HPDE6-E6E7 (cell line): Measurements from ENCODE around the gene ATP5PB.

ENCODE experiments used
- DNase-seq: peaks from one replicate; pipeline ENCODE4 v3.0.0; 2011; ENCODE audit warnings: missing footprints; ENCODE audit errors: extremely low spot score

Gene ATP5PB

DNA sequence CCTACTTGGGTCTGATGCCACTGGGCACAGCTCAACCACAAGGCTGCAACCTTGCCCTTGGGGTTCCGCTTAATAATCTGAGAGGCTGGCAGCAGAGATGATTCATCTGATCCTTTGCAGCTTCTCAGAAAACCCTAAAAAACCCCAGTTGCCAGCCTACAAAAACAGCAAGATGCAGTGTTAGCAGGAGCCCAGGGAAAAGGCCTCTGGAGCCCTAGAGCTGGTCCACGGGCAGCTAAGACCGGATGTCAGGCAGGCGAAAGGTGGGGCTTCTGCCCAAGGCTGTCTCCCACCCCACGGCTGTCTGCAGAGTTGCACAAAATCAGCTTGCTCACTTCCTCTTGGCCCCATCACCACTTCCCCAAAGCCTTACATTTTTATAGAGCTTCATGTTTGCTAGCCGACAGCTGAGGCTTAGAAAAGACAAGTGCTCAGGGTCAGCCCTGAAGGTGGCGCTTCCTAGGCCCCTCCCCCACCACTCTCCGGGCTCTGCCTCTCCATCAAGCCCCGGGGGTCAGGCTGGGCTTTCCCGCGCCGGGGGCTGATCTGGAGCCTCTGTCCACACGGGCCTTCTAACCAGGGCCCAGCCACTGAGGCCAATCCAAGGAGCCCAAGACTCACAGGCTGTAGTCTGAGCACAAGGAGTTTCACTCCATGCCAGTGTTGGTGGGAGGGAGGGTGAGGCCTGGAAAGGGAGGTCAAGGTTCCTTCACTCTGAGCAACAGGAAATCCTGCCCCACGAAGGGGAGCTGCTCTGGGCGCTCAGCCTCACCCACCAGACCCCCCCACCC is 58.3 kb downstream of the ATP5PB start:
- DNase-seq: peak; percentile 33

DNA sequence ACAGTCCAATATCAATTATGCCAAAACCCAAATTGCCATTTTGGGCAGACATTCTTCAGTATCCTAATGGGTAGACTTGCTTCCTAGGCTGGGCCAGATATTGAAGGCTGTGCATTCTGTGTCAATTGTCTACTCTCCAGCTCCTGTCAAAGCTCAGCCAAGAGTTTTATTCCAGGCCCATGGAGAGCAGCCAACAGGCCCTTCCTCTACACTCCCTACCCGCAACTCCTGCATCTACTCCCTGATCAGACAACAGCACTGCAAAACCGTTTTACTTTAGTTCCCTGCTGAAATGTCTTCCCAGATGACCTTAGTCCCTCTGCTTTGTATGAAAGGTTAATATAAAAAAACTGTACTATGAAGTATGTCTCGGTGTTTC is 60.7 kb downstream of the ATP5PB start:
- DNase-seq: no peak

DNA sequence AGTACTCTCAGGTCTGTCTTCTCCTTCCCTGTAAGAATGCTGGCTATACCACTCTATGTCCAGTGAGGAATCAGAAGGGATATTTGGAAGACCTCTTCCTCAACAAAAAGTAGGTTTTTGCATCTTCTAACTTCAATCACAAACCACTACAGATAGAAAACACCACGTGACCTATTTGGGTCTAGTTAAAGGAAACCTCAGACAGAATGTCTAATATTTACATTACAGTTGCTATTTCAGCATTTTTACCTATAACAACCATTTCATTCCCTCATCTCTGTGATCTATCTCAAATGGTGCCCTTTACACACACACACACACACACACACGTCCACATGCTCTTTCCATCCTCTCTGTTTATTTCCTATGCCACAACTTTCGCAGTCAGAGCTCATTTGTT is 62.1 kb downstream of the ATP5PB start:
- no peak for DNase-seq
